A549 (cell line): ENCODE results near the gene MARCHF7. TPM values are rescaled to one million over a fixed set of nuclear protein-coding genes. Genes with fewer than 3 reads are reported as not detected.
"Not testable (repeated sequence)": the region's sequence is repeated elsewhere in the genome, so short reads cannot be mapped to it uniquely, and the experiment has no call there.

Experiments
- ATAC-seq, 2 experiments: fragments of 200-7000 bp in 1 of 2; fragments of >200 bp in 1 of 2; cut with Nextera tagmentation in 1 of 2; cut with Tn5 transposase in 1 of 2; 3 replicates each; pipeline versions ENCODE4 v1.8.0 to v1.9.1; 2018 to 2020; ENCODE audit warnings: mild to moderate bottlenecking in 1 of 2, moderate library complexity in 1 of 2
- CTCF ChIA-PET: fragments of 300-600 bp; sonication (Branson Sonifier 250); formaldehyde crosslinking; extraction: SDS; loops from one replicate; lab custom pipeline; 2021; ENCODE audit warnings: antibody characterized with exemption, inconsistent platforms; lab: Yijun Ruan, JAX
- POLR2A ChIA-PET: fragments of 350-600 bp; formaldehyde crosslinking; extraction: SDS; loops from one replicate; lab custom pipeline; 2021; ENCODE audit warnings: antibody characterized with exemption, inconsistent platforms; lab: Yijun Ruan, JAX
- DNase-seq, 2 experiments: peaks; one replicate each; pipeline versions ENCODE4 v3.0.0 to v3.0.0-alpha.2; 2011 to 2016; ENCODE audit warnings: low read depth in 1 of 2, low spot score in 1 of 2
- FAIRE-seq: peaks from 2 replicates; lab custom pipeline; 2011; peaks lifted over from hg19 to GRCh38; lab: Jason Lieb, UNC
- H3K27ac ChIP-seq, 2 experiments: fragments of >200 bp; sonication (Bioruptor Twin); formaldehyde crosslinking; 3 replicates each; pipeline ENCODE4 v1.5.1; 2016 to 2017
- H3K4me1 ChIP-seq: fragments of >200 bp; sonication (Bioruptor Twin); formaldehyde crosslinking; 3 replicates; pipeline ENCODE4 v1.6.1; 2016
- H3K4me2 ChIP-seq: fragments of >200 bp; sonication (Bioruptor Twin); formaldehyde crosslinking; 3 replicates; pipeline ENCODE4 v1.6.1; 2016
- H3K4me3 ChIP-seq: fragments of >200 bp; sonication (Bioruptor Twin); formaldehyde crosslinking; 3 replicates; pipeline ENCODE4 v1.5.1; 2016
- H3K9me3 ChIP-seq: fragments of >200 bp; sonication (Bioruptor Twin); formaldehyde crosslinking; 3 replicates; pipeline ENCODE4 v1.6.1; 2016
- ATOH8 ChIP-seq: fragments of 250-450 bp; sonication (Bioruptor Pico); IDR thresholded peaks from 2 replicates; pipeline ENCODE4 v1.5.0; 2020; ENCODE audit warnings: low read depth, mild to moderate bottlenecking, moderate library complexity
- BCL3 ChIP-seq: fragments of >200 bp; sonication (Bioruptor Twin); formaldehyde crosslinking; IDR thresholded peaks from 3 replicates; pipeline ENCODE4 v1.6.1; 2016
- BHLHE40 ChIP-seq: IDR thresholded peaks from 2 replicates; pipeline ENCODE4 v1.6.1; 2012; ENCODE audit warnings: low read depth, low read length, inconsistent platforms
- CBX2 ChIP-seq: fragments of 200-600 bp; sonication (generic); IDR thresholded peaks from 2 replicates; pipeline ENCODE4 v1.6.1; 2016; ENCODE audit warnings: low read depth, mild to moderate bottlenecking, borderline replicate concordance
- CBX8 ChIP-seq: fragments of 200-600 bp; sonication (generic); IDR thresholded peaks from 2 replicates; pipeline ENCODE4 v1.6.1; 2016
- CHD4 ChIP-seq: fragments of 200-600 bp; sonication (generic); IDR thresholded peaks from 2 replicates; pipeline ENCODE4 v1.6.1; 2016; ENCODE audit warnings: antibody characterized with exemption, mild to moderate bottlenecking, borderline replicate concordance
- E2F6 ChIP-seq: IDR thresholded peaks from 2 replicates; pipeline ENCODE4 v1.6.1; 2012; ENCODE audit warnings: low read depth, borderline replicate concordance
- ELK1 ChIP-seq: fragments of 150-350 bp; IDR thresholded peaks from 2 replicates; pipeline ENCODE4 v1.6.1; 2014; ENCODE audit warnings: low read depth, mild to moderate bottlenecking, low read length
- EP300 ChIP-seq, 2 experiments: fragments of >200 bp; sonication (Bioruptor Twin); formaldehyde crosslinking; IDR thresholded peaks; 2 replicates in 1 of 2; 3 replicates in 1 of 2; pipeline ENCODE4 v1.6.1; 2016 to 2017
- ESRRA ChIP-seq: fragments of 150-350 bp; IDR thresholded peaks from 2 replicates; pipeline ENCODE4 v1.6.1; 2014; ENCODE audit warnings: mild to moderate bottlenecking, low read length, borderline replicate concordance
- FOSL2 ChIP-seq, 2 experiments: fragments of 450-650 bp in 1 of 2; fragments of >200 bp in 1 of 2; sonication (Bioruptor Twin) in 1 of 2; formaldehyde crosslinking; IDR thresholded peaks; 2 replicates each; pipeline versions ENCODE4 v1.5.0 to v1.6.1; 2016 to 2020; ENCODE audit warnings: mild to moderate bottlenecking in 1 of 2, moderate library complexity in 1 of 2
- JUN ChIP-seq, 2 experiments: fragments of >200 bp; sonication (Bioruptor Twin); formaldehyde crosslinking; IDR thresholded peaks; 2 replicates in 1 of 2; 3 replicates in 1 of 2; pipeline ENCODE4 v1.6.1; 2016 to 2017
- JUNB ChIP-seq: fragments of >200 bp; sonication (Bioruptor Twin); formaldehyde crosslinking; IDR thresholded peaks from 2 replicates; pipeline ENCODE4 v1.6.1; 2016
- KDM5A ChIP-seq: fragments of 200-600 bp; sonication (generic); IDR thresholded peaks from 2 replicates; pipeline ENCODE4 v1.6.1; 2016; ENCODE audit warnings: antibody characterized with exemption, mild to moderate bottlenecking
- NFE2L2 ChIP-seq: fragments of 150-350 bp; conservative IDR thresholded peaks from 2 replicates; pipeline ENCODE4 v1.6.1; 2014; ENCODE audit warnings: low read length
- NPAS2 ChIP-seq: fragments of 250-450 bp; sonication (Bioruptor Pico); IDR thresholded peaks from 2 replicates; pipeline ENCODE4 v1.8.0; 2022; ENCODE audit warnings: mild to moderate bottlenecking, moderate library complexity, borderline replicate concordance
- PBX3 ChIP-seq: IDR thresholded peaks from 2 replicates; pipeline ENCODE4 v1.6.1; 2012
- RAD21 ChIP-seq, 2 experiments: fragments of >200 bp in 1 of 2; sonication (Bioruptor Twin) in 1 of 2; formaldehyde crosslinking in 1 of 2; IDR thresholded peaks in 1 of 2; conservative IDR thresholded peaks in 1 of 2; 2 replicates in 1 of 2; 3 replicates in 1 of 2; pipeline ENCODE4 v1.6.1; 2012 to 2018; ENCODE audit warnings: inconsistent platforms in 1 of 2
- RNF2 ChIP-seq: fragments of 200-600 bp; sonication (generic); IDR thresholded peaks from 2 replicates; pipeline ENCODE4 v1.6.1; 2016; ENCODE audit warnings: low read depth, mild to moderate bottlenecking, antibody characterized with exemption, moderate library complexity, borderline replicate concordance
- TP53 ChIP-seq: fragments of 250-450 bp; sonication (Bioruptor Pico); IDR thresholded peaks from 2 replicates; pipeline ENCODE4 v1.5.0; 2021; ENCODE audit warnings: mild to moderate bottlenecking, moderate library complexity
- ZFP36 ChIP-seq: fragments of 450-650 bp; IDR thresholded peaks from 2 replicates; pipeline ENCODE4 v1.6.1; 2014; ENCODE audit warnings: borderline replicate concordance; ENCODE audit not compliant: partially characterized antibody
- WGBS: methylation state at CpG from one replicate; pipeline ENCODE4 v1.1.6; 2017; ENCODE audit errors: missing lambda C conversion rate; 5-methylcytosine and 5-hydroxymethylcytosine counted together
- polyA plus RNA-seq, 4 experiments: library from polyadenylated mRNA; depleted of rRNA in 3 of 4; stranded (reverse); fragments of >200 nt; fragmentation: RNase III in 1 of 4; extraction: RNeasy Plus Mini Kit Qiagen cat#74134 plus additional on column Dnase treatment in 1 of 4; gene quantifications; 2 replicates in 3 of 4; 3 replicates in 1 of 4; pipeline ENCODE4 v1.2.3, GENCODE V29; 2011 to 2017

The MARCHF7 gene
- polyA plus RNA-seq, 2 of the 4 experiments (the other 2 are of a cell fraction), result 64.3 to 66.4 TPM

GRCh38 chr2:159722580-159722979, 10.3 kb downstream of the MARCHF7 start:
- FAIRE-seq (no peak), DNase-seq (no peak), ATAC-seq (no peak)
- H3K4me2 ChIP-seq, result no peak overlapping the region
- TF ChIP-seq JUNB (no peak), RNF2 (no peak), EP300 (IDR thresholded peaks at IDR 0.05) (no peak), NFE2L2 (no peak), ESRRA (no peak), BHLHE40 (no peak), PBX3 (no peak), CHD4 (no peak)
- ChIA-PET CTCF (no interaction called here), POLR2A (no interaction called here)
- WGBS, result 88% methylated on average over 2 of the region's 2 CpGs
- peaks cover 4% of the 10 kb centered on the region; the same call in 2 of the 3 replicates for H3K4me1 ChIP-seq
- H3K9me3 ChIP-seq, result no peaks in the 10 kb centered on the region
- no peak overlapping the region for H3K4me3 ChIP-seq
- no peak overlapping the region for H3K27ac ChIP-seq

GRCh38 chr2:159724795-159725572, 12.7 kb downstream of the MARCHF7 start:
- FAIRE-seq, ATAC-seq, POLR2A ChIA-PET, DNase-seq, H3K4me3 ChIP-seq, H3K27ac ChIP-seq, CTCF ChIA-PET, H3K4me2 ChIP-seq, H3K9me3 ChIP-seq: not testable (repeated sequence)
- peaks cover 15% of the 10 kb centered on the region; the same call in 2 of the 3 replicates for H3K4me1 ChIP-seq
- WGBS, result 90% methylated on average over 6 of the region's 6 CpGs

GRCh38 chr2:159725713-159726112, 13.4 kb downstream of the MARCHF7 start:
- CTCF ChIA-PET, result no interaction called here
- FAIRE-seq, result no peak
- no peak for TF ChIP-seq KDM5A
- TF ChIP-seq ATOH8 (CRISPR knock-in tag), result no peak
- TF ChIP-seq JUN (IDR thresholded peaks at IDR 0.05), result no peak
- no peak for TF ChIP-seq E2F6
- no peak for TF ChIP-seq FOSL2 (IDR thresholded peaks at IDR 0.05)
- no peak for TF ChIP-seq FOSL2 (CRISPR knock-in tag; IDR thresholded peaks at IDR 0.05)
- no peak for TF ChIP-seq CBX8
- no peak for TF ChIP-seq ZFP36
- no peak for TF ChIP-seq TP53 (CRISPR knock-in tag)
- TF ChIP-seq CBX2, result no peak
- no peak for TF ChIP-seq ELK1
- TF ChIP-seq BCL3, result no peak
- TF ChIP-seq RAD21 (conservative IDR thresholded peaks at IDR 0.05 in 1 of 2, IDR thresholded peaks at IDR 0.05 in 1 of 2), result no peak
- no peak for TF ChIP-seq NPAS2 (CRISPR knock-in tag)
- TF ChIP-seq, all 56 proteins: peak for 0

More at GRCh38 chr2:159725713-159726112, 13.4 kb downstream of the MARCHF7 start:
- H3K27ac ChIP-seq, result no peak overlapping the region
- DNase-seq (no peak), ATAC-seq (no peak)
- POLR2A ChIA-PET, result no interaction called here
- H3K9me3 ChIP-seq, result no peaks in the 10 kb centered on the region
- no peak overlapping the region for H3K4me3 ChIP-seq
- 90% methylated on average over 3 of the region's 3 CpGs for WGBS
- no peak overlapping the region for H3K4me2 ChIP-seq
- peaks cover 15% of the 10 kb centered on the region; the same call in 2 of the 3 replicates for H3K4me1 ChIP-seq
